ENCODE measurements around the gene ATN1. TPM values are rescaled to one million over a fixed set of nuclear protein-coding genes. Genes with fewer than 3 reads are reported as not detected.
A peak's percentile ranks its signal among the peaks of the same experiment; 100 is the strongest.

ATN1 gene
- total RNA-seq, 1 donor from 2014 or later = 11.3 TPM

DNA sequence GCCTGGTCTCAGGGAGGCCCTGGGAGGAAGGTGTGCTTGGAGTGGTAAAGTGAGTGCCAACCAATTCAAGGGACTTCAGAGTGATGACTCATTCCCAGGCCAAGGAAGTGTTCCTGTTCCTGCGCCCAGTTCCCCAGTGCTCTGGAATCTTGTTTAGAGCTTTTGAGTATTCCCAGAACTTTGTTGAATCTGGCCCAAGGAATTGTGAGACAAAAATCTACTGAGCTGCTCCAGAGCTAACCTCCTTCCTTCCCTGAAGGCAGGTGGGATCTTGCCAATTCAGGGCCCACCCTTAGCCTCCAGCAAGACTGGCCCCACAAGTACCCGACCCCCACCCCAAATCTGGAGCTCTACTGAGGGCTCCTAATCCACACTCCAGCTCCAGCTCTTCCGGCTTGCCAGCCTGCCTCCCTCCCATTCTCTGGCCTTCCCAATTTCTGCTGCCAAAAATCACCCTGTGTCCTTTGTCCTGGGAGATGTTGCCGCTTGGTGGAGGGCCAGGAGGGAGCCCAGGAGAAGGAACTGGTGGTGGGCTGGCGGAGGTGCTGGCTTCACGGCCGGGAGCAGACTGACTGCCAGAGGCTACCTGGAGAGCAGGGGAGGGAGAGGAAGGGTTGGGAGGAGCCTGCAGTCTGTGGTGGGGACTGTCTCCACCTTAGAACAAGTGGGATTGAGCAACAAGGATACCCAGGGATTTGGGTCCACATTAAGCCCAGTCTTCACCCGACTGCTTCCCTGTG lies 2.0 kb upstream of the ATN1 start:
- DNase-seq (ENCODE audit: low read depth) = peak; percentile 88

DNA sequence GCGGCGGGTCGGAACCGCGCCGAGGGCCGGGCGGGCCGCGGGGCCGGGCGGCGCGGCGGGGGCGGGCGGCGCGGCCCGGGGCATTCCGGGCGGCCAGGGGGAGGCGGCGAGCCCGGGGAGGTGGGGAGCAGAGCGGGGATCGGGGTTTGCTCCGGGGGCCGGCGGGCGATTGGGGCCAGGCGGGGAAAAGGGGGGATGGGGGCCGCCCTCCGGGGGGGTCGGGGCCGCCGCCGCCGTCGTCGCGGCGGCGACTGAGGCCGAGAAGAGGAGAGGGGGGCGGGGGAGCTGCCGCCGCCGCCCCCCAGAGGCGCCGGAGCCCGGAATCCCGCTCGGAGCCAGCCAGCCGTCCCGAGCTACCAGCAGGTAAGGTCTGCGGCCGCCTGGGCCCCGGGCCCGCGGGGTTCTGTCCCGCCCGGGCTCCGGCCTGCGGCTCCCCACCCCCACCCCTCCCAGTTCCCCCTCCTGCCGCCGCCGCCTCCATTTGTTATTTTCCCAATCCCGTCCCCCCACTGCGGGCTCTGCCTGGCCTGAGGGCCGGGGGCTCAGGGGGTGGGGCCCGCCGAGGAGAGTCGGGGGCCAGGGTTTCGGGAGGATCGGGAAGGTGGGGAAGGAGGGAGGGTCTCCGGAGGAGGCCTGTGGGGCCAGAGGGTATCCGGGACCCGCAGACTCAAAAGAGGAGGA lies 403 bp downstream of the ATN1 start:
- DNase-seq (ENCODE audit: low read depth) = no peak

DNA sequence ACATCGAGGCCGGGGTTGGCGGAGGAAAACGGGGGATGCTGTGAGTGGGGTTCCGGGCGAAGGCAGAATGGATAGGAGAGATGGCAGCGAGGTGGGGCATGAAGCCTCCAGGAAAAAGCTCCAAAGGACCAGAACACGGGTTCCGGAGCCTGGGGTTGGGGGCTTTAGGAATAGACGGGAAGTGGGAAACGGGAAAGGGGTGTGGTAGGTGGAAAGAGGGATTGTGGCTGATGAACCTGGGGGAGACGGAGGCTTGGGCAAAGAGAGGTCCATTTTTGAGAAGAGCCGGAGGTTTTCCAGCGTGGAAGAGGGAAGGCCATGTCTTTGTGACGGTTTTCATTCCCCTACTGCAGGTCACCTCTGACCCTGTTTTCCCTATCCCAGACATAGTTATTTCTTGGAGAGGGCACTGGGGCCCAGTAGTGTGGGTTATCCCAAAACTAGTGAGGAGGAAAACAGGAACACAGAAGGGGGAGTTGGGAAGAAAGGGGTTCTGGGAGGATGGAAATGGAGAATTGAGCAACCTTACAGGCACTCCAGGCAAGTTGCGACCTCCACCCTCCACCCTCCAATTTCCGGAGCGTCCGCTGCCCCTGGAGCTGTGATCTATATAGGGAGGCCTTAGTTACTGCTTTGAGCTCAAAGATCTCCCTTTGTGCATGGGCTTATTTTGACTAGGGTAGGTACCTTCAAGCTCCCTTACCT lies 1.1 kb downstream of the ATN1 start:
- no peak for DNase-seq (ENCODE audit: low read depth)

DNA sequence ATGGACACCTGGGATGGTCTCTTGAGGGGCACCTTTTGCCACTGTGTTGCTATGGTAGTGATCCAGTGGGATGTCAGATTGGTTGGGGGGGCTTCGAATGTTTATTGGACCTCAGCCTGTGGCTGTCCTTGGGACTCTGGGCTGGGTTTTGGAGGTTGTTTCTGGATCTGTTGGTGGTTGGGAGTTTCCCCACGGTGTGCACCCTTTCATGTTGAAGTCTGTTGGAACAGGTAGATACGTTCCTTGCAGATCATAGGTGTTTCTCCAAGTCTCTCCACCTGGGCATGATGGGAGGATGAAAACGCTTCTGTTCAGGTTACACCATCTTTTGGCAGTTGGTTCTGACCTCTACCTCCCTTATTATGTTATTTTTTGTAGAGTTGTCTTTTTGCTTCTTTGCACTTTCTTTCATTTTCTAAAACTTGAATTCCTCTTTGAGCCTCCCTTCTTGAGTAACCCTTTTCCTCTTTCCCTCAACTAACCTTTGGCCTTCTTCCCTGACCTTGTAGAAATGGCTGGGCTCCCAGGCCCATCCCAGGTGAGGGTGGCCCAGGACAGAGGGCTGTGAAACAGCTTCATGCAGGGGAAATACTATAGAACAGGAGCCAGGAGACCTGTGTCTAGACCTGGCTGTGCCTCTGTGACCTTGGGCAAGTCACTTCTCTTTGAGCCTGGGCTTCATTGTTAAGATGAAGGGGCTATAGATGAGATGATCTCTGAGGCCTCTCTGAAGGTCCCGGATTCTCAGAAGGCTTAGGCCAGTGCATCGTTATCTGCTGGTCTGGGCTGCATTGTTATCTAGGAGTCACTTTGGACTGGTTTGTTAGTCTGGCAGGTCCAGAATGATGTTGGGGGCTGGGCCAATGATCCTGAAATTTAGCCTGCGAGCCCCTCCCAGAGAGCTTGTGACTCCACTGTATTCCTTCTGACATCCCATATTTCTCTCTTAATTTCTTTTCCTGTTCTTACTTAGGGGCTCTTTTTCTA lies 2.0 kb downstream of the ATN1 start:
- no peak for DNase-seq (ENCODE audit: low read depth)

DNA sequence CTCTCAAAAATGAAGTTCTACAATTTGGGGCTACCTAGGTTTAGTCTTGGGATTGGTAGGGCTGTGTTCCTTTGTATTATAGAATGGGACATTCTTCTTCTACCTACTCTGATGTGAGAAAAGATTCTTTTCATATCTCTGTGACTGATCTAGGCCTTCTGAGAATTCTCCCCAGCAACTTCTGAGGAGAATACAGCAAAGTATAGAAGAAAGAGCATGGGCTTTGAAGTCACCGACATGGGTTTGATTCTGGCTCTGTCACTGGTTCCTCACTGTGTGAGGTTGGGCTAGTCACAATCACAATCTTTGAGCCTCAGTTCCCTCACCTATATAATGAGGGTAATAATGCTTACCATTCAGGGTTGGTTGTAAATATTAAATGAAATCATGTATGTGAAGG lies 5.0 kb downstream of the ATN1 start:
- no peak for DNase-seq (ENCODE audit: low read depth)

DNA sequence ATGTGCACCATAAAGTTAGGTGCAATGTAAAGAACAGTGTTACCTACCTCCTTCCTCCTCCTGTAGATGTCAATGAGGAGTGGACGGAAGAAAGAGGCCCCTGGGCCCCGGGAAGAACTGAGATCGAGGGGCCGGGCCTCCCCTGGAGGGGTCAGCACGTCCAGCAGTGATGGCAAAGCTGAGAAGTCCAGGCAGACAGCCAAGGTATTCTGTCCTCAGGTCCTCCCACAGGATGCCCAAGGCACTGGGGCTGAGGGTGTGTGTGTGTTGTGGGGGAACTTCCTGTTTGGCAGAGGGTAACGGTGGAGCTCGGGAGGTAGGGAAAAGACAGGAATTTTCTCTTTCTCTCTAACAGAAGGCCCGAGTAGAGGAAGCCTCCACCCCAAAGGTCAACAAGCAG lies 6.4 kb downstream of the ATN1 start:
- no peak for DNase-seq (ENCODE audit: low read depth)

DNA sequence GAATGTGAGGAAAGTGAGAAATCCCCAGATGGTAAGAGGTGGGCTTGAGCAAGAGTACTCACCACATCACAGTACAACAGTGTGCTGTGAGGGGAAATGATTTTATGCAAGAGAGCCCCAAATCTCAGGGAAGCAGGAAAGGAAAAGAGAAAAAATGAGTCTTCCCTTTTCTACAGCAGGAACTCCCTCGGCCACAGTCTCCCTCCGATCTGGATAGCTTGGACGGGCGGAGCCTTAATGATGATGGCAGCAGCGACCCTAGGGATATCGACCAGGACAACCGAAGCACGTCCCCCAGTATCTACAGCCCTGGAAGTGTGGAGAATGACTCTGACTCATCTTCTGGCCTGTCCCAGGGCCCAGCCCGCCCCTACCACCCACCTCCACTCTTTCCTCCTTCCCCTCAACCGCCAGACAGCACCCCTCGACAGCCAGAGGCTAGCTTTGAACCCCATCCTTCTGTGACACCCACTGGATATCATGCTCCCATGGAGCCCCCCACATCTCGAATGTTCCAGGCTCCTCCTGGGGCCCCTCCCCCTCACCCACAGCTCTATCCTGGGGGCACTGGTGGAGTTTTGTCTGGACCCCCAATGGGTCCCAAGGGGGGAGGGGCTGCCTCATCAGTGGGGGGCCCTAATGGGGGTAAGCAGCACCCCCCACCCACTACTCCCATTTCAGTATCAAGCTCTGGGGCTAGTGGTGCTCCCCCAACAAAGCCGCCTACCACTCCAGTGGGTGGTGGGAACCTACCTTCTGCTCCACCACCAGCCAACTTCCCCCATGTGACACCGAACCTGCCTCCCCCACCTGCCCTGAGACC lies 7.8 kb downstream of the ATN1 start:
- no peak for DNase-seq (ENCODE audit: low read depth)

DNA sequence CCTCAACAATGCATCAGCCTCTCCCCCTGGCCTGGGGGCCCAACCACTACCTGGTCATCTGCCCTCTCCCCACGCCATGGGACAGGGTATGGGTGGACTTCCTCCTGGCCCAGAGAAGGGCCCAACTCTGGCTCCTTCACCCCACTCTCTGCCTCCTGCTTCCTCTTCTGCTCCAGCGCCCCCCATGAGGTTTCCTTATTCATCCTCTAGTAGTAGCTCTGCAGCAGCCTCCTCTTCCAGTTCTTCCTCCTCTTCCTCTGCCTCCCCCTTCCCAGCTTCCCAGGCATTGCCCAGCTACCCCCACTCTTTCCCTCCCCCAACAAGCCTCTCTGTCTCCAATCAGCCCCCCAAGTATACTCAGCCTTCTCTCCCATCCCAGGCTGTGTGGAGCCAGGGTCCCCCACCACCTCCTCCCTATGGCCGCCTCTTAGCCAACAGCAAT lies 8.5 kb downstream of the ATN1 start:
- no peak for DNase-seq (ENCODE audit: low read depth)

DNA sequence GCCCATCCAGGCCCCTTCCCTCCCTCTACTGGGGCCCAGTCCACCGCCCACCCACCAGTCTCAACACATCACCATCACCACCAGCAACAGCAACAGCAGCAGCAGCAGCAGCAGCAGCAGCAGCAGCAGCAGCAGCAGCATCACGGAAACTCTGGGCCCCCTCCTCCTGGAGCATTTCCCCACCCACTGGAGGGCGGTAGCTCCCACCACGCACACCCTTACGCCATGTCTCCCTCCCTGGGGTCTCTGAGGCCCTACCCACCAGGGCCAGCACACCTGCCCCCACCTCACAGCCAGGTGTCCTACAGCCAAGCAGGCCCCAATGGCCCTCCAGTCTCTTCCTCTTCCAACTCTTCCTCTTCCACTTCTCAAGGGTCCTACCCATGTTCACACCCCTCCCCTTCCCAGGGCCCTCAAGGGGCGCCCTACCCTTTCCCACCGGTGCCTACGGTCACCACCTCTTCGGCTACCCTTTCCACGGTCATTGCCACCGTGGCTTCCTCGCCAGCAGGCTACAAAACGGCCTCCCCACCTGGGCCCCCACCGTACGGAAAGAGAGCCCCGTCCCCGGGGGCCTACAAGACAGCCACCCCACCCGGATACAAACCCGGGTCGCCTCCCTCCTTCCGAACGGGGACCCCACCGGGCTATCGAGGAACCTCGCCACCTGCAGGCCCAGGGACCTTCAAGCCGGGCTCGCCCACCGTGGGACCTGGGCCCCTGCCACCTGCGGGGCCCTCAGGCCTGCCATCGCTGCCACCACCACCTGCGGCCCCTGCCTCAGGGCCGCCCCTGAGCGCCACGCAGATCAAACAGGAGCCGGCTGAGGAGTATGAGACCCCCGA lies 9.1 kb downstream of the ATN1 start:
- DNase-seq (ENCODE audit: low read depth) = no peak

DNA sequence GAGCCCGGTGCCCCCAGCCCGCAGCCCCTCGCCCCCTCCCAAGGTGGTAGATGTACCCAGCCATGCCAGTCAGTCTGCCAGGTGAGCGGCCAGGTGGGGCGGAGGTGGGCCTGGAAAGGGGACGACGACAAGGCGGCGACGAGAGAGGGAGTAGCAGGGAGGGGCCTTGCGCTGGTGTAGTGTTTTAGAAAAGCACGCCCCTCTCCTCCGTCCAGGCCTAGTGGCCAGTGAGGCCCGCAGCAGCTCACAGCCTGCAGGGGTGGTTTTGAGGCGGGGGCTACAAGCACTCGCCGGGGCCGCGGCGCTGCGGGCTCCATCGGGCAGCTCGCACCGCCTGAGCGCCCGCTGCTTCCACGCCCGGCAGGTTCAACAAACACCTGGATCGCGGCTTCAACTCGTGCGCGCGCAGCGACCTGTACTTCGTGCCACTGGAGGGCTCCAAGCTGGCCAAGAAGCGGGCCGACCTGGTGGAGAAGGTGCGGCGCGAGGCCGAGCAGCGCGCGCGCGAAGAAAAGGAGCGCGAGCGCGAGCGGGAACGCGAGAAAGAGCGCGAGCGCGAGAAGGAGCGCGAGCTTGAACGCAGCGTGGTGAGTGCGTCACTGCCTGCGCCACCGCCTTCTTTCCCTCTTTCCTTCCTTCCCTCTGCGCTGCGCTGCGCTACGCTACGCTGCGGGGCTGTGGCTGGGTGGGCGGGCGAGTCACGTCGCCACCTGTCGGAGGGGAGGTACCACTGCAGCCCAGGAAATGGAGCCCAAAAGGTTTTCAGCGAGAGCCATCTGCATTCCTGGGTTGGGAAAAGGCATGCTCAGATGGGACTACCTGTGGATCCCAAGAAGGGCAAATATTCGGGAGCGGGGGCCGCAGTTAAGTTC lies 10.0 kb downstream of the ATN1 start:
- DNase-seq (ENCODE audit: low read depth) = peak; percentile 91

DNA sequence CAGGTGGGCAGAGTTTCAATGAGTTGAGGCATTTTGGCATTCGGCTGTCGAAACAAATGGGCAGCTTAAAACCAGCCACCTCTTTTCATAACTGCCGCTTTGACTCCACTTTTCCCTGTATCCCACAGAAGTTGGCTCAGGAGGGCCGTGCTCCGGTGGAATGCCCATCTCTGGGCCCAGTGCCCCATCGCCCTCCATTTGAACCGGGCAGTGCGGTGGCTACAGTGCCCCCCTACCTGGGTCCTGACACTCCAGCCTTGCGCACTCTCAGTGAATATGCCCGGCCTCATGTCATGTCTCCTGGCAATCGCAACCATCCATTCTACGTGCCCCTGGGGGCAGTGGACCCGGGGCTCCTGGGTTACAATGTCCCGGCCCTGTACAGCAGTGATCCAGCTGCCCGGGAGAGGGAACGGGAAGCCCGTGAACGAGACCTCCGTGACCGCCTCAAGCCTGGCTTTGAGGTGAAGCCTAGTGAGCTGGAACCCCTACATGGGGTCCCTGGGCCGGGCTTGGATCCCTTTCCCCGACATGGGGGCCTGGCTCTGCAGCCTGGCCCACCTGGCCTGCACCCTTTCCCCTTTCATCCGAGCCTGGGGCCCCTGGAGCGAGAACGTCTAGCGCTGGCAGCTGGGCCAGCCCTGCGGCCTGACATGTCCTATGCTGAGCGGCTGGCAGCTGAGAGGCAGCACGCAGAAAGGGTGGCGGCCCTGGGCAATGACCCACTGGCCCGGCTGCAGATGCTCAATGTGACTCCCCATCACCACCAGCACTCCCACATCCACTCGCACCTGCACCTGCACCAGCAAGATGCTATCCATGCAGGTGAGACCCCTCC lies 10.8 kb downstream of the ATN1 start:
- DNase-seq (ENCODE audit: low read depth) = no peak

DNA sequence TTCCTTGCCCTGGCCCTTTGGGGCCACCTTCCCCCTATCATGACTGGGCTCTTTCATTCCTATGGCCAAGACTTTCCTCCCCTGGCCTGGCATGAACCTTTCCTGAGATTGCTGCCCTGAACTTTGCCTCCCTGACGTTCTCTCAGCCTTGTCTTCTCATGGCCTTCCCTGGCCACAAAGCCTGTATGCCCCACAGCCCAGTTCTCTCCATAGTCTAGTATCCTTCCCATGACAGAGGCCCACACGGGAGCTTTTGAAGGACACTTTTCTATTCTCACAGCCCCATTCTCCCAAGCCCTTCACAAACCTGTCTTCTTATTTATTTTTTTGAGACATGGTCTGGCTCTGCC lies 11.4 kb downstream of the ATN1 start:
- no peak for DNase-seq (ENCODE audit: low read depth)

DNA sequence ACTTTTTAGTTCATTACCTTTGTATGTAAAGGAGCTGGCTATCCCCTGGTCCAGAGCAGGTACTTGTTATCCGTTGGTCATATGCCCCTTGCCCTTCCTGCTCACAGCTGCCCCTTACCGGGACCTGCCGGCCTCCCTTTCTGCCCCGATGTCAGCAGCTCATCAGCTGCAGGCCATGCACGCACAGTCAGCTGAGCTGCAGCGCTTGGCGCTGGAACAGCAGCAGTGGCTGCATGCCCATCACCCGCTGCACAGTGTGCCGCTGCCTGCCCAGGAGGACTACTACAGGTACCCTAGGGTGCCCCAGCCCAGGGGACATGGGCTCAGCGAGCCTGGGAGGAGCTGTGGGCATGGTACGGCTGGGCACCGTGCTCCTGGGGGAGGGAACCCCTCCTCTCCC lies 13.5 kb downstream of the ATN1 start:
- DNase-seq (ENCODE audit: low read depth) = no peak

DNA sequence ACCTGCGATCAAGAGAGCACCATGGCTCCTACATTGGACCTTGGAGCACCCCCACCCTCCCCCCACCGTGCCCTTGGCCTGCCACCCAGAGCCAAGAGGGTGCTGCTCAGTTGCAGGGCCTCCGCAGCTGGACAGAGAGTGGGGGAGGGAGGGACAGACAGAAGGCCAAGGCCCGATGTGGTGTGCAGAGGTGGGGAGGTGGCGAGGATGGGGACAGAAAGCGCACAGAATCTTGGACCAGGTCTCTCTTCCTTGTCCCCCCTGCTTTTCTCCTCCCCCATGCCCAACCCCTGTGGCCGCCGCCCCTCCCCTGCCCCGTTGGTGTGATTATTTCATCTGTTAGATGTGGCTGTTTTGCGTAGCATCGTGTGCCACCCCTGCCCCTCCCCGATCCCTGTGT lies 14.0 kb downstream of the ATN1 start:
- no peak for DNase-seq (ENCODE audit: low read depth)

DNA sequence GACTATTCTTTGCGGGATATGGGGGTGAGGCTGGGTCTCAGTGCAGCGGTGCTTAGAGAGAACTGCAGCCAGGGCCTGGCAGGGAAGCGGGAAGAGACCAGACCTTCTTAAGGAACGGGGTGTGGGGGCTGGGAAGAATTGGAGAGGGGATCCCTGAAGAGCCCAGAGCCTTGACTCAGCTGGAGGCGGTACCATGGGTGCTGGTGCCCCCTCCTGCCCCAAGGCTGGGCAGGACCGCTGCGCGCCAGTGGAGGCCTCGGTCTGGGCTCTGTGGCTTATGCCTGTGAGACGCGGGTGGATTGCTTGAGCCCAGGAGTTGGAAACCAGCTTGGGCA lies 14.5 kb downstream of the ATN1 start:
- no peak for DNase-seq (ENCODE audit: low read depth)

DNA sequence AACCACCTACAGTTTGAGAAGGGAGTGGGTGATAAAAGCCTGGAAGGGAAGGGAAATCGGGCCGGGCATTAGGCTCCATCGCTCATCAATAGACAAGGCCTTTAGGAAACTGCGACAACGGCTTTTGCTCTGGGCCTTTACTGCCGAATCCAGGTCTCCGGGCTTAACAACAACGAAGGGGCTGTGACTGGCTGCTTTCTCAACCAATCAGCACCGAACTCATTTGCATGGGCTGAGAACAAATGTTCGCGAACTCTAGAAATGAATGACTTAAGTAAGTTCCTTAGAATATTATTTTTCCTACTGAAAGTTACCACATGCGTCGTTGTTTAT lies 15.6 kb downstream of the ATN1 start:
- peak; percentile 91 for DNase-seq (ENCODE audit: low read depth)

DNA sequence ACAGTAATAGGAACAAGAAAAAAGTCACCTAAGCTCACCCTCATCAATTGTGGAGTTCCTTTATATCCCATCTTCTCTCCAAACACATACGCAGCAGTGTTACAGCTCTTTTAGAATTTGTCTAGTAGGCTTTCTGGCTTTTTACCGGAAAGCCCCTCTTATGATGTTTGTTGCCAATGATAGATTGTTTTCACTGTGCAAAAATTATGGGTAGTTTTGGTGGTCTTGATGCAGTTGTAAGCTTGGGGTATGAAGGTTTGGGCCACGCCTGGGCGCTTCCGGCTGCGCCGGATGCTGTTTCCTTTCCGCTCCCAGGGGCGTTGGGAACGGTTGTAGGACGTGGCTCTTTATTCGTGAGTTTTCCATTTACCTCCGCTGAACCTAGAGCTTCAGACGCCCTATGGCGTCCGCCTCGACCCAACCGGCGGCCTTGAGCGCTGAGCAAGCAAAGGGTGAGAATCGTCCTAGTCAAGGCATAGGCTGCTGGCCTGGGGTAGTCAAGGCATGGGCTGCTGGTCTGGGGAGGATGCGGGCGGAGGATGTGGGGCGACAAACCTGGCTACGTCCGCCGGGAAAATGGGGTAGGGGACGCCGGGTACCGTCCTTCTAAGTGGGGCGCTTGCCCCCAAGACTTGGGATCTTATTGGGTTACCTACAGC lies 16.1 kb downstream of the ATN1 start, which contains the start of the genes C12orf57 and RNU7-1:
Gene C12orf57 (plus strand): TSS at position 301 of the 659 bp plus-strand sequence. CDS start 100 bp downstream, at position 401.
Gene RNU7-1 (plus strand): TSS at position 95 of the 659 bp plus-strand sequence.
- DNase-seq (ENCODE audit: low read depth) = peak; percentile 89

Measured in myocyte (in vitro differentiated cells).